T1000 (cell line): ENCODE data around the gene PCLO.
A peak's percentile ranks its signal among the peaks of the same experiment; 100 is the strongest.

Experiments used
- DNase-seq: peaks from one replicate; lab custom pipeline; 2025; ENCODE audit warnings: mixed read lengths; lab: John Stamatoyannopoulos, UW

PCLO gene

DNA sequence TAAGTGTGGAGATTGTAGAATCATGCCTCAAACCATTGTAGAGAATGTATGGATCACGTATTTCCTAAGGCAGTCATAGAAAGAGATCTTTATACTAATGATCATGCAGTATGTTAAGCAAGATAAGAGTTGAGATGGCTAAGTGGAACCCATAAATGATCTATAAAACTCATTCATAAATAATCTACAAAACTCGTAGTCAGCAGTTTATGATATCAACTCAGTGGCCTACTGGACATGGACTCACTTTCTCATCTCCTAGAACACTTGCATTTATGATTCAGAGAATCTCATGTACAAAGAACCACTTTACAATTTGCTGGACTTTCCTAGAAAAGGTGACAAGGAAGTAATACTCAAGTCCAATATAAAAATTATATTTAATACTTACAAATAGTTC, 339.6 kb downstream of the PCLO start:
- DNase-seq, result no peak

DNA sequence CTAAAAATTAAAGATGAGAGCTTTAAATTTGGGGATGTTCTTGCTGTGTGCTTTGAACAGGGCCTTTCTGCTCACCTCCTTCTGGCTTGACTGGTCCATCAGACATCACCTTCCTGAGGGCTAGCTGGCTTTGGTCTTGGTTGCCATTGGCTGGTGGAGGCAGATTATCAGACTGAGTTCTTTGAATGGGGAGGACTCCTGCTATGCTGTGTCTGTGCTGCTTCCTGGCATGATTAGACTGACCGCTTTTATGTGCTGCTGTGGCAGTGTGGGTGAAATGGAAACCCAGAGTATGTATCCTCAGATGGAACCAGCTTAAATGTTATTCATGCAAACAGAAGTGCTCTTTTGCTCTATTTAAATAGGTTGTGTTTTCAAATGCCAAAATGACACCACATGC, 341.6 kb downstream of the PCLO start:
- no peak for DNase-seq

DNA sequence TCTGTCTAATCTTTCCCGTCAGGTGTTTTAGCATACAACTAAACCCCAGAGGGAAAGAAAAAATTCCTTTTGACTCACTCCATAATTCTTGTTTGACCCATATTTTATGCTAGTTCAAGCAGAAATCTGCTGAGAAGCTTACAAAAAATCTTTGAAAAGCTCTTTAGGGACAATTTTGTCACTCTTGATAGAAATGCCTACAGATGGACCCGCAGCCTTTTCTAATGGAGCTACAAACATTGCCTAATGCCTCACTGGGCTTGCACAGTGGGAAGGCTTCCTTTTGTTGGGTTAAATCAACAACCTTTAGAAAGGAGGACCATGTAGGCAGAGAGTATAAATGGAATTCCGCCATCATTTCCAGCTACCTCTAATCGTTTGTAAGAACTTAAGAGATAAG, 344.5 kb downstream of the PCLO start:
- no peak for DNase-seq

DNA sequence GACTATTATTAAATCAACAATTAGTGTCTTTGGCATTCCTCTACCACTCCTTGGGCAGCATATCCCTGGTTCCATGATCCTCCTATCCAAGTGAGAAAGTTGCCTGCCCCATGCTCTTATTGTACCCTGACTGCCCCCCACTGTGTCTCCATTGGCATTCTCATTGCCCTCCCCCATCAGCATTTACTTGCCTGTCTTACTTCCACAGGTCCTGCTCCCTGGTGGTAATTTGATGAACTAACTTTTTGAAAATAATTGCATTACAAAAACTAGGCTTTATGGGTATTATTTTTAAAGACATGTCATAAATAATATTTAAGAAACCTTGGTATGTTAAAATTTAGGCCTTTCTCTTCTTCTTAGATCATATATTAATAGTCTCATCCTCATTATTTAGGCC, 346.4 kb downstream of the PCLO start:
- DNase-seq, result no peak

DNA sequence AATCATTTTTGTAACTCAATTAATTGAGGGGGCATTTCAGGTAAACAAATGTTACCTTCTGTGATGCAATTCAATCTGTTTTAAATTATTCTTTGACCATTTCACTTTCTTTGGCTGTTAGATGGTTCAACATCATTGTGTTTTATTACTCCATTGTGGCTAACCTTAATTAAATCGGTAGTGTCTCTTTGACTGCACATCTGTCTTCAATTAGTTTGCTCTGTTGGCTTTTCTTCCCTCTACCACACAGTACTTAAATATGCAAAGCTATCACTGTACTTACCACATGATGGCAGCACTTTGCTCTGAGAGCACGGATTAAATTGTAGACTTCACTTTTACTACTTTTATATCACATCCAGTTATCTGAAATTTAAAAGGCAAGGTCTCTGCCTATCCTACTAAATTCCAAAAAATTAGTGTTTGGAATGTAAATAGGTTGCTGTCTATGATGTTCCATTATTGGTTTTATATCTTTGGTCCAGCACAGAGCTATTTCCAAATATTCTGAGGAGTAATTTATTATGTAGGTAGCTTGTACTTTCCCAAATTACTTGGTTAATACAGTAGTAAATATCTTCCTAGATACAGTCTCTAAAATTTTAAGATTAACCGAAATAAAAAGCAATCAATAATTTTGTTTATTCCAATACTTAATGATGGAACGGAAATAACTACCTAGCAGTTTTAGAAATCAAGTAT, 352.0 kb downstream of the PCLO start:
- DNase-seq, result no peak

DNA sequence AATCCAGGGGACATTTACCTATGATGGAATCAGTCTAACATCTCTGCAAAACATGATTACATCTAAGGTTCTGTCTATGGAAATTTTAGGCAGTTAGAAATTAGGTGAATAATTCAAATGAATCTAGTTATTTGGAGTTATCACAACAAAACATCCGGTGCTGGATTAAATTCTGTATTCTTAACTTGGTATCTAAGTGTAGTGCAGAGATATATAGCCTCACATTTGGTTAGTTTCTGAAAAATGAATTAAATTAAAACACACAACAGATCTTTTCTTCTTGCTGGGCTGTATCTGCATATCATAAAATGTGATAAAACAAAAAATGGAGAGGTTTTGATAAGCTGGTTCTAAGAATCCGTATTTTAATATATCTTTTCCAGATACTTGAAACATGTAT, 354.1 kb downstream of the PCLO start:
- DNase-seq, result no peak

DNA sequence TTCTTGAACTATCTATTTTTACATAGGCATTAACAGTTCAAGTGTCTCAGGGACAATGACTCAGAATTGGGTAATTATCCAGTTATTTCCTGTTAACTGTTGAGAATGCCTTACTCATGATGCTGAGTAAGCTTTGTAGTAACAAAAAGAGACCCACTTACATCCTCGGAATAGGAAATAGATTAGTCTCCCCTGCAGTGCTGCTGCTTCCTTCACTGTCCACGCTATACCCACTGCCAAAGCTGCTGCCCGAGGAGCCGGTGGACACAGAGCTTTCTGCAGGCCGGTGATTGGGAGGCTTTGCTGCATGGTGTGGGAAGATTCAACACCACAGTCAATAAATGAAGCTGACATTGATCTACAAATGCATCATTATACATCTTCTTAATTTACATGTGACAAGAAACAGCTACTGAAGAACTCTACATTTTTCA, 357.1 kb downstream of the PCLO start:
- peak; percentile 20 for DNase-seq

DNA sequence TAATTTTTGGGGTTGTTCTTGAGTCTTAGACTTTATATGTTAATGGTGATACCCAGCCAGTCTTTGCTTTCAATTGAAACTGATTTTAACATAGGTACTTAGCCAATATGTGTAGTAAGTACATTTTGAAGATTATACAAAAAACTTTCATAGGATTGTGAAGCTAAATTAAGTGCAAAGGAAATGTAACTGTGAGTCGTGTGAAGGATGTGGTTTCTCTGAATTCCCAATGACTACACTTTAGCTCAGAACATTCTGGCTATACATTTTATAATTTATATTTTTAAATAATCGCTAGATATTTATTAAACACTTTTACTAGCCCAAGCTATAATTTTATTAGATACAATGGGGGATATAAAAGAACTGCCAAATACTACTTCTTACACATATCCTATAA, 359.3 kb downstream of the PCLO start:
- DNase-seq, result no peak

DNA sequence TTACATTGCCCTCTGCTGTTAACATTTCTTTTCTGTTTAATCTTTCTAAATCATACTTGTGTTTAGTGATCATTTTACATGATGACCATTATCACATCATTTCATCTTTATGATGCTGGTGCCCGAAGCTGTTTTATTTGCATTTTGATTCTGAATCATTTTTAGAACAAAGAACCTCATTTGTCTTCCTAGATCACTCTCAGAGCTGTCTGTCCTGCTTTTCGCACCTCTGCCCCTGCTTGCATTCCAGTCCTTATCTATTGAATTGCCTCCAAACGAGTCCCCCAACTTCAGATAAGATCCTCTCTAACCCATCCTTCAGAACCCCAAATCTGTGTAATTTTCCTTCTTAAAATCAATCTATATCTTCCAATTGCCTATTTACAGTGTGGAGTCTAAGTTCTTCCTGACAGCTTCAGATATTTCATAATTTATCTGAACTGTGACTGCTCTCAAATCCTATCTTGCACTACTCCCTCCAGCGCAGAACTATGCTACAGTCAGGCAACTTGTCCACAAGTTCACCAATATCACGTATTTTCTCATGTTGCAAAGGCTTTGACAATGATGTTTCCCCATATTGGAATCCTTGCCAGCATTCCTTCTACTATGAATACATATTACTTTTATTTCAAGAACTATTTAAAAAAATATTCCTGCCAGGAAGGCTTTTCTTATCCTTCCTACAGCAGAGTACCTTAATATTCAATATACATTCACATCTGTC, 372.6 kb downstream of the PCLO start:
- no peak for DNase-seq

DNA sequence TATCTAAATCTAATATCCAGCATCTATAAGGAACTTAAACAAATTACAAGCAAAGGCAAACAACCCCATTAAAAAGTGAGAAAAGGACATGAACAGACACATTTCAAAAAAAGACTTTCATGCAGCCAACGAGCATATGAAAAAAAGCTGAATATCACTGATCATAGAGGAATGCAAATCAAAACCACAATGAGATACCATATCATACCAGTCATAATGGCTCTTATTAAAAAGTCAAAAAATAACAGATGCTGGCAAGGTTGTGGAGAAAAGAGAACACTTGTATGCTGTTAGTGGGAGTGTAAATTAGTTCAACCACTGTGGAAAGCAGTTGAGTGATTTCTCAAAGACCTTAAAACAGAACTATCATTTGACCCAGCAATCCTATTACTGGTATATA, 384.7 kb downstream of the PCLO start:
- no peak for DNase-seq

DNA sequence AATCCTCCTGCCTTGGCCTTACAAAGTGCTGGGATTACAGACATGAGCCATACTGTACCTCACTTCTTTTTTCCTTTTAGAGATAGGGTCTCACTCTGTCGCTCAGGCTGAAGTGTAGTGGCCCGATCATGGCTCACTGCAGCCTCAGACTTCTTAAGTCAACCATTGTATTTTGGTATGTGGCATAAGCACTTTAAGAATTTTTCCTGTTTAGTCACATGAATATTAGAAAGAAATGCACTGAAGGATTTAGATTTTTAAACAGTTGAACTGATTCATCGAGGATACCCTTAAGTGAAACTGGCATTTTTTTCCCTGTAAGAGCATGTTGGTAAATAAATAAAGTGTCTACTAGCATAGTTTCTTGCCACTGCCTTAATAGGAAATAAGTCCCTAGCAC, 399.8 kb downstream of the PCLO start:
- no peak for DNase-seq

DNA sequence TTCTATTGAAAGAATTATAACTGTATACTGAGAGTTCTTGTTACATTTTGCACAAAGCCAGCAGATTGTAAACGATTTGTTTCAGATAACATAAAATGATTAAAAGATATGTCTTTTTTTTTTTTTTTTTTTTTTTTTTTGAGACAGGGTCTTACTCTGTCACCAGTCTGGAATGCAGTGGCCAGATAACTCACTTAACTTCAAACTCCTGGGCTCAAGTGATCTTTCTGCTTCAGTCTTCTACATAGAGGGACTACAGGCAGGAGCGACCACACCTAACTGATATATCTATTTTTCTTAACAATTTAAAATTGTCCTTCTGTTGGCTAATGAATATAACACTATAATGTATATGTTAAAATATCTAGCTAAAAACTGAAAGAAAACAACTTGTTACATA, 401.9 kb downstream of the PCLO start:
- DNase-seq, result no peak

DNA sequence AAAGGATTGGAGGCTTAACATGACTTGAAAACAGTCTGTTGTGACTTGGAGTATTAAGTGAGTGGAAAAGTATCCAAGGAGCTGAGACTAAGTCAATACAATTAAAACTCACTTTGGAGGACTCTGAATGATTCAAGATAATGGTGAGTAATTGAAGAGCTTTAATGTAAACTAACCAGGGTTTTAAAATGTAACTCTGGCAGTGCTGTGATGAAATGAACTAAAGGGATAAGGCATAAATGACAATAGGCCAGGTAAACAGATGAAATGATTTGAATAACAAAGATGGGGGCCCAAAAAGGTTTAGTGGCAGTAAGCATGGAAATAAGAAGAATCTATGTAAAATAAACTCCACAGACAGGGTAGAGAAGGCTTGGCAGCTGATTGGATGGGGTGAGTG, 402.6 kb downstream of the PCLO start:
- no peak for DNase-seq

DNA sequence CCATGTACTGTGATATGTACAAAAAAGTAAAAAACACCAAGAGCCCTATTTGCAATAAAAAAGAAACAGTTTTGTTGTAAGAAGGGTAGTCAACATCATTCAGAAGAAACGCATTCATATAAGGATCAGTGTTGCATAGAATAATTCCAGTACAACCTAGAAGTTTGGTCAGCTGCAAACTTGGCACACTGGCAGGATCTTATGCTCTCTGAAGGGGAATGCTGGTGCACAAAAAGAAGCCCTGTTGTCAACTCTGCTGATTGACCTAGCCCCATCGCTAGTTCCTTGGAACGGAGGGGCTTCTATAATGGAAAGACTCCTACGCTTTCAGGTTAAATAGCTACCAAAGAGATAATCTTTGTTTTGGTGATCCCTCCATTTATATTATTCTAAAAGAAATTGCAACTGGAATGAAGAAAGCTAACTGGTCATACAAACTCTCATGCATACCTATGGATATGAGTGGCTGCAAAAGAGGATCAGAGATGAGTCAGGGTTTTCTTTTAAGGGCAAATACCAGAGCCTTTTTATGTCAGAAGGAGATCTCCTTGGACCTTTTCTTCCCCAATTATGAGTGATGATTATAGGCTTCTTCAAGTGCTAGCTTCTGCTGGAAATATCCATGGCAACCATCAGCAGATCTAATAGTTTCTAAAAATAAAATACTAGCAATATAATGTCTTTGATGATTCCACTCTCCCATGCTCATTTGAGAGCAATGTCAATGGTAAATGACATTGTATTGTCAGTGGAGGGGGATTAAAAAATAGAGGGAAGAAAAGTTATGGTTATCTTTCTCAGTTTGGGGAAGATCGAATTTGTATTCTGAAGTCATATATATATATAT, 406.8 kb downstream of the PCLO start:
- DNase-seq, result no peak

DNA sequence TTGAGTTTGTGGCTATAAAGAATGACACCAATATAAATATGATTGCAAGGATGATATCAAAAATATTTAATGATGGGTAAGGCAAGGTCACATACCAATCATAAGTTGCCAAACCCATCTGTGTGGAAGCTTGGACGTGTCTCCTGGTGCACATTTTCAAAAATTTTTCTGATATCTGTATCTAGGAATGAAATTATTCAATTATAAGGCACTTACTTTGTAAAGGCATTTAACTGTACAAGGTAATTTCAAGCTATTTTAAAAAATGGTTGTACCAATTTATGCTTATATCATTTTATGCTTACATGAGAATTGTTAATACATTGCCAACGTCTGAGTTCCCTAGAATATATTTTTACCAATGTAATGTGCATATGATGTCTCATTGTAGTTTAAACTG, 412.7 kb downstream of the PCLO start:
- no peak for DNase-seq

DNA sequence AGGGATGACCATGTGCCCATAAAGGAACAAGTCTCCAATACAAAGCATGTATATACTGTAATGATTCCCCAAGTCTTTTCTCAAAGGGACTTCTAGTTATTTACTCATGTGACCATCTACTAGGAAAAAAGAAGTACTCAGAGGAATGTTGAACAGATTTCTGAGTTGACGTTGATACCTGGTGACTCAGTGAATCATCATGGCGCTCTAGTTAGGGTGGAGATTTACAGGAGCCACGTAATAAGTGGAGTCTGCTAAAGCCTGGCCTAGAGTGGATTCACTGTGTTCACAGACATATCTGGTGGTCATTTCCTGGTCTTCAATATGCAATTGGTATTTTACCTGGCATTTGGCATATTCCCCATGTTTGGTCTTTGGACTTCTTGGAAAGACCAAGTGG, 416.9 kb downstream of the PCLO start:
- DNase-seq, result no peak

DNA sequence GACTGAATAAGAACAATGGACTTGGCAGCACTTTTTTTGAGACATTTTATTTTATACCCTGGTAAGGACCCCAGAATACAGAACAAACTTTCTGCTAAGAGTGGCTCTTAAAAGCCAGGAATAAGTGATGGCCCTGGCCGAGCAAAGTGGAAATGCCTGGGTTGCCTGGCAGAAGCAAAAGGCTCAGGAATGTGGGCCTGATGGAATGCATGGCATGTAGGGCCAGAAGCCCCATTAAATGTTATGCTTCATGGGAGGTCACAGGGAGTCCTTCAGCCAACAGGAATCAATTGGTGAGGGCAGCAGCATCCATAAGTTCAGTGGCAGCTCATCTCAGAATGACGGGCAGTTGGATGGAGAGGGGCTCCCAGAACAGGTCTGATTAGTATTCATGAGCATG, 417.6 kb downstream of the PCLO start:
- DNase-seq, result peak; percentile 12

DNA sequence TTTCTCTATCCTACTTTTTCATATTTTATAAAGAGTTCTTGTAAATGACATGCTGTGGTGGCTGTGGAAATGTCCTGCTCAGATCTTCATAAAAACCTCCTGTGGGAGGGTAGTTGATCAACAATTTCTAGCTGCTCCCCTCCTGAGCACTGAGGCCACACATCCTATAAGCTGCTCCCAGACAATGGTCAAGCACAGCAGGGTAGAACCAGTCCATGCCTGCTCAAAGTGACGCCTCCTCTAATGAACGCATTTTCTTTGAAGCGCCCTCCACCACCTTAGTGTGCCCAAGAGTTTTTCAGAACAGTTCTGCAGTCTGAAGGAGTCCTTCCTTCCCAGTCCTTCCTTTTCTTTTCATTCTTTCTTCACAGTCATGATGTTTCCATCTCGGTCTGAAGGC, 420.5 kb downstream of the PCLO start:
- DNase-seq, result no peak

DNA sequence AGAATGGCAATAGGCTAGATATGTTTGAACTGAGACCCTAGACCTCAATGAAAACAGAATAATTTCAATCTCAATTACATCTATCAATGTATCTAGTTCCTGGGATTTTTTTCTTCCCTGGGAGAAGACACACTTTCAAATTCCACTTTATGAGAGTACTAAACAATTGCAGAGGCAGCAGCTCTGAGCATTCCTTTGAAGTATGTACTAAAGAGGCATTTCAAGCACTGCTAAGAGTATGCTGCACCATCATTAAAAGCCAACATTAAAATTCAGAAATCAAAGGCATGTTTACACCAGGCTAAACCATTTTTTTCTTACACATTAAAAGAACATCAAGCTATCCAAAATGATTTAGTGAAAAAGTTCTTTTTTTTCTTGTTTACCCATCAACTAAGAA, 421.2 kb downstream of the PCLO start:
- DNase-seq, result no peak

DNA sequence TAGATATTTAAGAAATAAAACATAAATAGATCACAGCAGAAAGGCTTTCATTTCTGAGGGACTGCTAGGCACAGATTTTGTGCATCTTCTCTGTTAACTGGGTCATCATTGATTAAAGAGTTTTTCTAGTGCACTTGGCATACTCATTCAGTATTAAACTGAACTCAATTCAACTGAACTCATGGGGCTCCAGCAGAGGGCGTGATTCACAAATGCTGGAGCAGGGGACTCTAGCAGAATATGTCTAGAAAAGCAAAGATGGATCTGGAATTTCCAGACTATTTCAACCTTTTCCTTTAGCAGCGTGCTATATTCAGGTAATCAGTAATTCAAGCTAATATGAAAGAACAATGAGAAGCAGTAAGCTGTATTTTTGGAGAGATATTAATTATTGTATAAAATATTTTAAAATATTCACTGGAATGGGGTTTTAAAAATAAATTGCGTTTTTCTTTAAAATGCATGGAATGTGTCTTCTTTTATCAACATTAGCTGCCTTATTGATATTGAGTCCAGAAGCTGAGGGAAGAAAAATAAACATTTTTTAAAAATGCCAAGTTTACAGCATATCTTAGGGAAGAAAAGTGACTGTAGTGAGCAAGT, 422.3 kb downstream of the PCLO start:
- DNase-seq, result no peak

DNA sequence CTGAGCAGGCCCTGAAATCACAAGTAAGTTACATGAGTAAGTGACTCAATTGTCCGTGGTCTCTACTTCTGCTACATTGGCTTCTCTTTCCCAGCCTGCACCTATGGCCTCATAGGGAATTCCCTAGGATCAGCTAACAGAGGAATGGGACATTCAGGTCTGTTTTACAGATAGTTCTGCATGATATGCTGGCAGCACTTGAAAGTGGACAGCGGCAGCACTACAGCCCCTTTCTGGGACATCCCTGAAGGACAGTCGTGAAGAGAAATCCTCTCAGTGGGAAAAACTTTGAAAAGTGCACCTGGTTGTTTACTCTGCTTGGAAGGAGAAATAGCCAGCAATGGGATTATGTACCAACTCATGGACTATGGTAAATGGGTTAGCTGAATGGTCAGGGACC, 426.1 kb downstream of the PCLO start:
- DNase-seq, result no peak

DNA sequence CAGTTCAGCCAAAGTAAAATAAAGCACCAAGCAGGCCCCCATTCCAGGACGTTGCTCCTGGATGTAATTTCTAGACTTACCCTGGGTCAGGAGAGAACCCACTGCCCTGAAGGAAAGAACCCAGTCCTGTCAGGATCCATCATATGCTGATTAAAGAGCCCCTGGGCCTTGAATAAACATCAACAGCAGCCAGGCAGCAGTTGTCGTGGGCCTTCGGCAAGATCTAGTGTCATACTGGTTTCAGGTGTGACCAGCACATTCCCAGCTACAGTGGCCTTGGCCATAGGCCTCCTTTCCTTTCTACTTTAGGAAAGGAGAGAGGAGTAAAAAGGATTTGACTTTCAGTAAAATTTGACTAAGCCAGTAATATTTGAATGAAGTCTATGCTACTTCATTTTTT, 430.0 kb downstream of the PCLO start:
- no peak for DNase-seq
